ENCODE measurements around the gene UNC93A.

Gene UNC93A

DNA sequence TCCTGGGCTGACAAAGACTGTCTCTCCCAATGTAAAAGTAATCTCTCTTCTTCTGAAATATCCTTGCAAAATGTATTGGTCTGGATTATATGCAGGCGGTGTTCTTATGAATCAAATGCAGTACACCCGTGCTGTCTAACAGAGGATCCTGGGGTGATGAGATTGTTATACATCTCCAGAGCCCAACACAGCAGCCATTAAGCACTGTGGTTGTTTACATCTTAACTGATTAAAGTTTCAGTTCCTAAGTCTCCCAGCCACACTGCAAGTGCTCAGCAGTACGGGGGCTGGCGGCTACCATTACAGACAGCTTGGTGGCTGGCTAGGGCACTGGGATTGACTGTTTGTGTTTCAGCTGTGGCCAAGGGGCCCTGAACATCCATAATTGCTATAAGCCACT, 7.0 kb downstream of the UNC93A start:
- TF ChIP-seq, protein P1, sequence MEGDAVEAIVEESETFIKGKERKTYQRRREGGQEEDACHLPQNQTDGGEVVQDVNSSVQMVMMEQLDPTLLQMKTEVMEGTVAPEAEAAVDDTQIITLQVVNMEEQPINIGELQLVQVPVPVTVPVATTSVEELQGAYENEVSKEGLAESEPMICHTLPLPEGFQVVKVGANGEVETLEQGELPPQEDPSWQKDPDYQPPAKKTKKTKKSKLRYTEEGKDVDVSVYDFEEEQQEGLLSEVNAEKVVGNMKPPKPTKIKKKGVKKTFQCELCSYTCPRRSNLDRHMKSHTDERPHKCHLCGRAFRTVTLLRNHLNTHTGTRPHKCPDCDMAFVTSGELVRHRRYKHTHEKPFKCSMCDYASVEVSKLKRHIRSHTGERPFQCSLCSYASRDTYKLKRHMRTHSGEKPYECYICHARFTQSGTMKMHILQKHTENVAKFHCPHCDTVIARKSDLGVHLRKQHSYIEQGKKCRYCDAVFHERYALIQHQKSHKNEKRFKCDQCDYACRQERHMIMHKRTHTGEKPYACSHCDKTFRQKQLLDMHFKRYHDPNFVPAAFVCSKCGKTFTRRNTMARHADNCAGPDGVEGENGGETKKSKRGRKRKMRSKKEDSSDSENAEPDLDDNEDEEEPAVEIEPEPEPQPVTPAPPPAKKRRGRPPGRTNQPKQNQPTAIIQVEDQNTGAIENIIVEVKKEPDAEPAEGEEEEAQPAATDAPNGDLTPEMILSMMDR (conservative IDR thresholded peaks at IDR 0.05; ENCODE audit: low read depth, low read length) = no peak
- DNase-seq (ENCODE audit: low read depth) = no peak
- H3K4me3 ChIP-seq (ENCODE audit: low read length) = no peak overlapping the region

DNA sequence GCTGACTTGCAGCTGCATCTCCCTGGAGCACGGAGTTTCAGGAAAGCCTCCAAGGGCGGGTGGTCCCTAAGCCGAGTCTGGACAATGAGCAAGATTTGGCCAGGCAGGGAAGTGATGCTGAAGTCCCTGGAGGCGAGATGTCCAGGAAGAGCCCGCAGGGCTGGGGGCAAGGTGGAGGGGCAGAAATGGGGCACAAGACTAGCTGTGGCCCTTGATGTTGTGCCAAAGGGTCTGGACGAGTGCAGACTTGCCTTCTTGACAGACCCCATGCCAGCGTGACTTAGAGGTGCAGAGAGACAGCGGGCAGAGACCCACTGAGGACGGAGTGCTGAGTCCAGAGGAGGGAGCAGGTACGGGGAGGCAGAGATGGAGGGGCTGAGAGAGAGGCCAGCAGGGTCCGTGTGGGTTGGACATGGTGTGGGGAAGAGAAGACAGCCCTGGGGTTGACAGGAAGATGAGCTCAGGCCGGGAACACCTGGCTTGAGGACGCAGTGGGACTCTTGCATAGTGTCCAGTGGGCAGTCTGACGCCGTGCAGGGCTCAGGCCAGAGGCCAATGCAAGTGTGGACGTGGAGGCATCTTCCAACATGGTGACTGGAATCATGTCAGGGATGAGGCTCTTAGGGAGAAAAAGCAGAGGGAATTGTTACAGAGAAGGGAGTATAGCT, 8.7 kb downstream of the UNC93A start:
- DNase-seq (ENCODE audit: low read depth) = no peak
- TF ChIP-seq, protein P1 (conservative IDR thresholded peaks at IDR 0.05; ENCODE audit: low read depth, low read length) = no peak
- H3K4me3 ChIP-seq (ENCODE audit: low read length) = no peak overlapping the region

DNA sequence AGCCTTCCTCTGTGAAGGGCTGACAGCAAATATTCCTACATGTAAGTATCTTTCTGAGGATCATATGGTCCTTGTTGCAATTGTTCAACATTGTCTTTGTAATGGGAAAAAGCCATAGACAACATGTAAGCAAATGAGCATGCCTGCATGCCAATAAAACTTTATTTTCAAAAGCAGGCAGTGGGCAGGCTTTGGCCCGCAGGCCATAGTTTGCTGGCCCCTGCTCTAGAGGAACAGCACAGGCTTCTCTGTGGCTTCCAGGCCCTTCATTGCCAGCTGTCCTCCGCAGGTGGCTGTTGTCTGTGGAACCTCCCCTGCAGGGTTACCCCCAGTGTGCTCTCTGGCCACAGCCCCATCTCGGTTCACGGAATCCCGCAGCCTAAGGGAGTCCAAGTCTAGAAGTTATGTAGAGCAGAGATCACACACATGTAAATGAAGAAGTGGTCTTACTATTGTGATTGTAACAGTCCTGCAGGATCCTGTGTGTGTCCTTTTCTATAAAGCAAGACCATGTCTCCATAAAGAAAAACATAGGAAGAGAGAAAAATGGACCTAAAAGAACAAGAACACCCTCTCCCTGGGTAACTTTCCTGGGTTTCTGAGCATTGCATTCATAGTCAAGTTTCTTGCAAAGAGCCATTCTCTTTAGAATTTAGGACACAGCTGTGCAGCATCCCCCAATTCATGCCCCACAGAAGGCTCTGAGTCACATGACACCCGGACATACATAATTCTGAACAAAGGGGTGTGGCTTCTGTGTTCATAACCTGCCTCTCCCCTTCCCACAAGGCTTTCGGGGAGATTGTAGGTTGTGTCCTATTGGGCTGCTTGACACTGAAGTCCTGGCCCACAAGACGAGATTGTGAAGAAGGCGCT, 10.0 kb downstream of the UNC93A start:
- TF ChIP-seq, protein P1 (conservative IDR thresholded peaks at IDR 0.05; ENCODE audit: low read depth, low read length) = no peak
- no peak overlapping the region for H3K4me3 ChIP-seq (ENCODE audit: low read length)
- no peak for DNase-seq (ENCODE audit: low read depth)

DNA sequence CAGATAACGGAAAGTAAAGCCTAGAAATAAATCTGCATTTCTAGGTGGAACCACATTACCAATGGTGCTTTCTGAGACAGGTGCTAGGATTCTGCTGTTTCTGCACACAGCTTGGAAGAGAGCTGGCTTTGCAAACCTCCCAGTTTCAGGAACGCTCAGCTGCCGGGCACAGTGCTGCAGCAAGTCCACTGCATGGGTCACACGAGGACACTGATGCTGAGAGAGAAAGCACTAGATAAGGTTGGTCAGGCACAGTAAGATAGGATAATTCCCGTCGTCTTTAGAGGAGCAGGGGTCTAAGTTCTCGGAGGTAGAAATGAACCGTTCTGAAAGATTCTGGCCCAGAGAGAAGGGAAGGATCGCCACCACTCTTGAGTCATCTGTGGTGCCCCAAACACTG, 11.0 kb downstream of the UNC93A start:
- no peak overlapping the region for H3K4me3 ChIP-seq (ENCODE audit: low read length)
- TF ChIP-seq, protein P1 (conservative IDR thresholded peaks at IDR 0.05; ENCODE audit: low read depth, low read length) = no peak
- no peak for DNase-seq (ENCODE audit: low read depth)

DNA sequence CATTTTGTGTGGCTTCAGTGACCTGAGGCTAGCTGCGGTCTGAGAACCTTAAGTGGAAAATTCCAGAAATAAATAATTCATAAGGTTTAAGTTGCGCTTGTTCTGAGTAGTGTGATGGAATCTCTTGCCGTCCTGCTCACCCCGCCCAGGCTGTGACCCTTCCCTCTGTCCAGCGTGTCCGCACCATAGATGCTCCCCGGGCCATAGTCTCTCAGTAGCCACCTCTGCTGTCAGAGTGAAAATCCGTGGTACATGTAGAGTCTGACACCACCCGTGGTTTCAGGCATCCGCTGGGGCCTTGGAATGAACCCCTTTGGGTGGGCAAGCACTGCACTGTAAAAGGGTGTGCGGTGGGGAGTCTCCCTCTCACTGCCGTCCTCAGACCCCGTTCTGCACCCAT, 11.7 kb downstream of the UNC93A start:
- H3K4me3 ChIP-seq (ENCODE audit: low read length) = no peak overlapping the region
- TF ChIP-seq, protein P1 (conservative IDR thresholded peaks at IDR 0.05; ENCODE audit: low read depth, low read length) = no peak
- no peak for DNase-seq (ENCODE audit: low read depth)

DNA sequence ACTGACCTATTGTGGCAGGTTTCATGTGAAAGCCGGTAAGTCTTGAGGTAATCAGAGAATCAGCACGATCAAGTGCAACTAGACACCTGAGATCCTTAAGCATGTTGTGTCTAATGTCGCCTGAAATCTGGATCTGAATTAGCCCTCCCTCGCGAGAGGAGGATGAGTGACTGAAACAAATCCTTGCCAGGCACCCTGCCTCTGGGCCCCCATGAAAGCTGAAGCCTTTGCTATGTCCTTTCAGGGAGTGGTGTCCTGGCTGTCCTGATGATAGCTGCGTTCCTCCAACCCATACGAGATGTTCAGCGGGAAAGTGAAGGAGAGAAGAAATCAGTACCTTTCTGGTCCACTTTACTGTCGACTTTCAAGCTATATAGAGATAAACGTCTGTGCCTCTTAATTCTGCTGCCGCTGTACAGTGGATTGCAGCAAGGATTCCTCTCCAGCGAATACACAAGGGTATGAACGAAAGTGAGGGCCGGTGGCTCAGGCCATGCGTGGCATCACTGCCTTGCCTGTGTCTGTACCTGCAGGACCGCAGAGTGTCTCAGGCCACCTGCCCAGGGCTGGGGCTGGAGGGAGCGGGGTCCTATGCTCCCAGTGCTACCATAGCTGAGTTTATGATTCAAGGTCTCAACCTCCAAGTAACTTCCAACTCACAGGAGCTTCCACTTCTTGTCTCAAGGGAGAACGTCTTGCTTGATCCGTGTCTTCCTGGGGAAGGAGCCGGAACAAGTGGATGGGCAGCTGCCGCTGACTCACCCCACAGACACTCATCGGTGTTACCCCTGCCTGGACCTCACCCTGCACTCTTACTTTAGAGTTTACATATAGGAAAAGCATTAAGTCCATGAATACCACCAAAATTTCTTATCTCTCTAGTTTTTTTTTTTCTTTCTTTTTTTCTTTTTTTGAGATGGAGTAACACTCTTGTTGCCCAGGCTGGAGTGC, 12.8 kb downstream of the UNC93A start:
- no peak for DNase-seq (ENCODE audit: low read depth)
- TF ChIP-seq, protein P1 (conservative IDR thresholded peaks at IDR 0.05; ENCODE audit: low read depth, low read length) = no peak
- H3K4me3 ChIP-seq (ENCODE audit: low read length) = no peak overlapping the region
